Fibroblast of upper back skin (primary cell): ENCODE results near the gene SMARCC1.

Experiments used
- DNase-seq: peaks from one replicate; pipeline ENCODE4 v3.0.0-alpha.2; 2013

SMARCC1 gene

GRCh38 chr3:47536221-47536891 is 245.3 kb downstream of the SMARCC1 start:
- no peak for DNase-seq
